Fibroblast of peridontal ligament (primary cell): ENCODE data around the gene EXD3.
"Not testable (repeated sequence)": the region's sequence is repeated elsewhere in the genome, so short reads cannot be mapped to it uniquely, and the experiment has no call there.

Experiments
- DNase-seq: peaks from one replicate; pipeline ENCODE4 v3.0.0-alpha.2; 2010; ENCODE audit errors: extremely low read depth

The EXD3 gene

GRCh38 chr9:137411260-137411644, 11.7 kb downstream of the EXD3 start:
- DNase-seq, result no peak

GRCh38 chr9:137410891-137411249, 12.1 kb downstream of the EXD3 start:
- DNase-seq, result no peak

GRCh38 chr9:137410236-137410890, 12.6 kb downstream of the EXD3 start:
- not testable (repeated sequence) for DNase-seq

GRCh38 chr9:137409515-137409914, 13.4 kb downstream of the EXD3 start:
- no peak for DNase-seq

- no peak for DNase-seq
Observed at GRCh38 chr9:137408651-137409405, 14.1 kb downstream of the EXD3 start.

GRCh38 chr9:137407590-137408300, 15.2 kb downstream of the EXD3 start:
- no peak for DNase-seq

- DNase-seq, result peak; percentile 27
Observed at GRCh38 chr9:137406876-137407589, 15.9 kb downstream of the EXD3 start.

GRCh38 chr9:137406085-137406760, 16.7 kb downstream of the EXD3 start:
- DNase-seq, result no peak

- no peak for DNase-seq
Observed at GRCh38 chr9:137405677-137406081, 17.3 kb downstream of the EXD3 start.

- DNase-seq, result no peak
Observed at GRCh38 chr9:137404961-137405567, 17.9 kb downstream of the EXD3 start.

- DNase-seq, result no peak
Observed at GRCh38 chr9:137403269-137403668, 19.7 kb downstream of the EXD3 start.

GRCh38 chr9:137402746-137403145, 20.2 kb downstream of the EXD3 start:
- DNase-seq, result no peak

- DNase-seq, result no peak
Observed at GRCh38 chr9:137398561-137399468, 24.1 kb downstream of the EXD3 start.

GRCh38 chr9:137397675-137398423, 25.1 kb downstream of the EXD3 start:
- no peak for DNase-seq

- no peak for DNase-seq
Observed at GRCh38 chr9:137396634-137397367, 26.2 kb downstream of the EXD3 start.

- DNase-seq, result peak; percentile 49
Observed at GRCh38 chr9:137396227-137396626, 26.7 kb downstream of the EXD3 start.

- DNase-seq, result no peak
Observed at GRCh38 chr9:137395666-137396010, 27.3 kb downstream of the EXD3 start.

- no peak for DNase-seq
Observed at GRCh38 chr9:137394866-137395665, 27.9 kb downstream of the EXD3 start.
